NCI-H345 treated with DMSO at 0.1 percent for 48 hours (cell line): ENCODE measurements around the gene TAS1R3.

ENCODE experiments used
- DNase-seq: peaks from one replicate; lab custom pipeline; 2025; ENCODE audit not compliant: unreplicated experiment; lab: John Stamatoyannopoulos, UW

The TAS1R3 gene

GRCh38 chr1:1294250-1294890 lies 36.7 kb upstream of the TAS1R3 start:
- no peak for DNase-seq

- DNase-seq = no peak
Measured at GRCh38 chr1:1295154-1295923, 35.7 kb upstream of the TAS1R3 start.

- no peak for DNase-seq
Measured at GRCh38 chr1:1296070-1297061, 34.7 kb upstream of the TAS1R3 start.

GRCh38 chr1:1297802-1298424 lies 33.2 kb upstream of the TAS1R3 start:
- no peak for DNase-seq

GRCh38 chr1:1298861-1299685 lies 32.0 kb upstream of the TAS1R3 start:
- DNase-seq = no peak

GRCh38 chr1:1299686-1300351 lies 31.3 kb upstream of the TAS1R3 start:
- no peak for DNase-seq

GRCh38 chr1:1300352-1300739 lies 30.7 kb upstream of the TAS1R3 start:
- DNase-seq = no peak

- DNase-seq = no peak
Measured at GRCh38 chr1:1302006-1302430, 29.1 kb upstream of the TAS1R3 start.

- no peak for DNase-seq
Measured at GRCh38 chr1:1302951-1303509, 28.1 kb upstream of the TAS1R3 start.

- no peak for DNase-seq
Measured at GRCh38 chr1:1303736-1304135, 27.3 kb upstream of the TAS1R3 start.

- peak; percentile 76 for DNase-seq
Measured at GRCh38 chr1:1304331-1305299, 26.5 kb upstream of the TAS1R3 start.

- DNase-seq = no peak
Measured at GRCh38 chr1:1305300-1306069, 25.6 kb upstream of the TAS1R3 start.

GRCh38 chr1:1306070-1306660 lies 24.9 kb upstream of the TAS1R3 start:
- DNase-seq = no peak

- no peak for DNase-seq
Measured at GRCh38 chr1:1306661-1307260, 24.3 kb upstream of the TAS1R3 start.

GRCh38 chr1:1307261-1307922 lies 23.7 kb upstream of the TAS1R3 start:
- no peak for DNase-seq
